CD4-positive, alpha-beta T cell treated with Interleukin-12 subunit alpha and Interleukin-12 subunit beta, for 1 hour (primary cell): ENCODE results near the gene PPP2R2B.
A peak's percentile ranks its signal among the peaks of the same experiment; 100 is the strongest.

ENCODE experiments used
- DNase-seq: peaks from one replicate; pipeline ENCODE4 v3.0.0-alpha.2; 2020

Gene PPP2R2B

DNA sequence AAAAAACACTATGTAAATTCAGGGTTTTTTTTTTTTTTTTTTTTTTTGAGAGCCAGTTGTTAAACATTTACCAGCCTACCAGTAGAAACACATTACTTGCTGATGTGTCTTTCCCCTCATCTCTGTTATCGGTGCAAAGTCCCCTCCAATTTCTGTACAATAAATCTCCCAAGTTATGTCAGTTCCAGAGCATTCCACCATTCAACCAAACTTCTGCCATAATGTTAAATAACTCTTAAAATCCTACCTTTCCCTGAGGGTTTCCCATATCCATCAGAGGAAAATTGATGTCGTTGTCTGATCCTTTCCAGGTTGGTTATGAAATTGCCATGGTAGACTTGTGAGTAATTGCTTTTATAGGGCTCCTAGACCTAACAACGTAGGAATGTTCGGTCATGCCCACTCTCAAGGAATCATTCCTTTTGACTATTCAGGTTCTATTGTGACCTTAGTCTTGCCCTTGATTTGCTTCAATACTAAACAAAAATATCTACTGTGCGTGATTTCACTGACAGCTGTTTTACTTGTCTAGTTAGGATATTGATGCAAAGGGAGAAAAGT lies 5.6 kb upstream of the PPP2R2B start:
- no peak for DNase-seq

GRCh38 chr5:146883511-146883910 lies 5.0 kb upstream of the PPP2R2B start:
- no peak for DNase-seq

DNA sequence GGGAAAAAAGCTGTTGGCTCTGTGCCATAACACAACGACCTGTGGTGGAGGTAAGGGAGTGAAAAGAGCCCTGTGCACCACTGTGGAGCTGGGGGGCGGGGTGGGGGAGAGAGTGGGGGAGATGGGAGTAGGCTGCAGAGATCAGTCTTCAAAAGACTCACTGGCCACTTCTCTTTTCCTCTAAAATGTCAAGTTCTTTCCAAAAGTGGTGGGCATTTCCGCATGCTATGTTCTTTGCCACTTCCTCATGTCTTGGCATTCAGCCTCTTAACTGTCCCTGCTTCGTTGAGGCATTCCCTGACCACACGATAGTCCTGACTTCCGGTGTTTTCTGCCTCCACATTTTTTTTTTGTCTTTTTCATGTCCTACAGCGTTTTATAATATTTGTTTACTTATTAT lies 2.4 kb upstream of the PPP2R2B start:
- no peak for DNase-seq

DNA sequence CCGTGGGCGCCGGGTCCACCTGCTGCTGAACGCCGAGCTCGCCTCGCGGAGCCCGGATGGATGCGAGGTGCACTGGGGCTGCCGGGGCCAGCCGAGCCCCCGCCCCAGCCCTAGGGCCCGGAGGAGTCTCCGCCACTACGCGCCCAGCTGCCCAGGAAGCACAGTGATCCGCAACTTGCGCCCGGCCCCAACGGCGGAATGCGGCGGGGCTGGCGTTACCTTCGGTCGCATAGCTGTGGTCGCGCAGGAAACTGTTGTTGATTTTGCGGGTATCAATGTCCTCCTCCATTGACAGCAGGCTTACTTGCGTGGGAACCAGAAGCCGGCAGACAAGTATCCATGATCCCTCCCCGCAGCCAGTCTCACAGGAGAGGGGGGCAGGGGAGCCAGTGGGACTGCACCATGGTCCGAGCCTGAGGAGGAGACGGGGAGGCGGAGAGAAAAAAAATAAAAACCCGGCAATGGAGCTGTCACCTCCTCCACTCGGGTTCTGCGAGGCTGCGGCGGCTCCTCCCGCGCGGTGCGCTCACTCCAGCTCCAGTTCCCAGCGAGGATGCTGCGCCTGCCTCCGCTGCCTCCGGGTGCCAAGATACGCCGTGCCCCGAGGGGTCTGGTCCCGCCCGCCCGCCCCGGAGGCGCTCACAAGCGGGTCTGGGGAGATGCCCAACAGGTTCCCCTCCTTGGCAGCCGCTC lies 628 bp downstream of the PPP2R2B start:
- DNase-seq, result peak; percentile 23

DNA sequence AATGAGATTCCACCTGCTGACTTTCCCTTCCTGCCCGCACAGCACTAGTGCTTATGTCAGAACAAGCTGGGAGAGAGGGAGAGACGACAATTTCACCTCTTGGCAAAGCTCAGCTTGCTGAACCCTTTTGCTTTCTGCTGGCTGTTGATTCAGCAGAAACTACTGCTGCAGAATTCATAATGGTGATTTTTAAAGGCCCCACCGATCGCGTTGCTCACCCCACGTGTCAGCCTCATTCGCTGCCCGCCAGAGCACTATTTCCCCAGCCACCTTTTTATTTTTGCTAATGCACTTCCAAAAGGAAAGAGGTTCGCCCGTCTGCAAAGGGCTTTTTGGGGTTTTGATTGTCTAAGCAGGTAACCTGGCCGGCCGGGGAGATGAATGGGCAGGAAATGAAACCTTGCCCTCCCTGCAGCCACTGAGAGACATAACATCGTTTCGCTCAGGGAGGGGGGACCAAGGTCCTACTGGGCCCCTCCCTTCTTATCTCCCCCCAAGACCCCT lies 1.3 kb downstream of the PPP2R2B start:
- DNase-seq, result peak; percentile 2

DNA sequence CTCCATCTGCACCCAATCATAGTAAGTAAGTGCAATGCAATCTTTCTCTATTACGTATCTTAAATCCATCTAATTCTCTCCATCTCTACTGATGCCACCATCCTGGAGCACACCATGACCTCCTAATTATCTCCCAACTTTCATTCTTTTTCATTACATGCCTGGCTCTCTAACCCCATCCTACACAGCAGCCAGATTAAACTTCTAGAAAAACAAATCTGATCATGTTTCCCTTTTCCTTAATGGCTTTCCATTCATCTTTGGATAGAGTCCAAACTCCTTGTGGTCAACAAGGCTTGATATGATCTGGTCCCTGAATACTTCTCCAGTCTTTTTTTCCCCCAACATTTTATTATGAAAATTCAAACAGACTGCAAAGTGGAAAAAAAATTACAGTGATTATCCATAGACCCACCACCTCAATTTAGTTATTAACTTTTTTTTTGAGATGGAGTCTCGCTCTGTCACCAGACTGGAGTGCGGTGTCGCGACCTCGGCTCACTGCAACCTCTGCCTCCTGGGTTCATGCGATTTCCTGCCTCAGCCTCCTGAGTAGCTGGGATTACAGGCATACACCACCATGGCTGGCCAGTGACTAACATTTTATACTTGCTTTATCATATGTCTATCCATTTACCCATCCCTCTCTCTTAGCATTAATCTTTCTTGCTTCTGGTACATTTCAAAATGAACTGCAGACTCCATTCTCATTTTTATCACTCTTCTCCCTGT lies 5.2 kb downstream of the PPP2R2B start:
- no peak for DNase-seq

DNA sequence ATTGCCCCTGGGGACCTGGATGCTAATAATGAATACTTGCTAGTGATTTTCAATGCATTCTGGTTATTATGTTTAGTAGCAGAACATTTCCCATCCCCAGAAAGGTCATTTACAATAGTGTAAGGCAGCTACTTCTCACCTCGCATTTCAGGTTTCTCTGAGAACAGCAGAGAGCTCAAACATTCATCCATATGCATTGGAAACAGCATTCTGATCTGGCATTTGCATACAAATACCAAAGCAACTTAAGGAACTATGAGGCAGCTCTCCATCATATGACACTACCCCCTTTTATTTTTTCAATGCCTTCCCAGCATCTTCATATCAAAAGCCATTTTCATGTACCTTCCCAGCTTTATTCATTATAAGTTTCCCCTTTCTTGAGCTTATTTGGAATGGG lies 6.4 kb downstream of the PPP2R2B start:
- DNase-seq, result no peak

- DNase-seq, result no peak
These were observed 10.4 kb downstream of the PPP2R2B start for GRCh38 chr5:146867996-146868708.

GRCh38 chr5:146866263-146866662 lies 12.3 kb downstream of the PPP2R2B start:
- DNase-seq, result no peak

- DNase-seq, result no peak
These were observed 15.9 kb downstream of the PPP2R2B start for GRCh38 chr5:146862641-146863040.

DNA sequence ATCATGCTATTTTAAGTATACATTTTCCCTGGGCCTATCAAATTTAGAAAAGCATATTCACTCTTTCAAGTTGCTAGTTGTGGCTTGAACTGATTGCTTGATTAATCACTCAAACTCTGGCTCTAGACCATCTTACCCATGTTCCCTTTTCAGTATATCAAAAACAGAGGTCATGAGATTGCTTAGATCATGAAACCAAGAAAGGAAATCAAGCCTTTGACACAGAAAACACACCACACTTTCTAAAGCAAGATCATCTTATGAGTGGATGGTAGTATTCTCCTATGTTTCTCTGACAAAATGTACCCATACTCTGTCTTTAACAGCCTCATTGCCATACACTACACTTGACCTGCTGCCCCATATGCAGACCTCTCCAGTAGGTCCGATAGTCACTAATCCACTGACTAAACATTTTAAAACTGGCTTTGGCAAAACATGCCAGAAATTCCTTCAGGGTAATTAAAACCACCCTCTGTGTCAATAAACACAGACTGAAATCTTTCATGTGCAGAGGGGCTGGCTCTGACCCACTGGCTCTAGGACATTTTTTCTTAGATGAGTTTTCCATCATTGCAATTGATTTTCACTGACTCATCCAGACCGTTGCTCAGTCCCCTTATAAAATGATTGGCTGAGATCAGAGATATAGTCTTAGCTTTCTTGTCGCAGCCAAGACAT lies 18.2 kb downstream of the PPP2R2B start:
- no peak for DNase-seq

- no peak for DNase-seq
These were observed 26.5 kb downstream of the PPP2R2B start for GRCh38 chr5:146852089-146852488.

DNA sequence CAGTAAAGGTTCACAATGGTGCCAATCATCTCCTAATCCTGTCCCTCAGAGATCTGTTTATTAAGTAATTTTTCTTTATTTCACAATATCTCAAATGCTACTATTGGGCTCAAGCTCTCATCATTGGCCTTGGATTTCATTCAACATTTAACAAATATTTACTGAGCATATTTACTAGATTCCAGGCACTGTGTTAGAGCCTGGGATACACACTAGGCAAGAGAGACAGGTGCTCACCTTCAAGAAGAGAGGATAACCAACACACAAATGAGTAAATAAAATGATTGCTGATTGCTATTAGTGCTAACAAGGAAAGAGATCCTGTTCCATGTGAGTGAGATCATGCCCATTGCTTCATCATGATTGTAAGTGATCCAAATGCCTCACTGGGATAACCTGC lies 27.4 kb downstream of the PPP2R2B start:
- DNase-seq, result no peak

GRCh38 chr5:146849694-146850303 lies 28.8 kb downstream of the PPP2R2B start:
- DNase-seq, result no peak

DNA sequence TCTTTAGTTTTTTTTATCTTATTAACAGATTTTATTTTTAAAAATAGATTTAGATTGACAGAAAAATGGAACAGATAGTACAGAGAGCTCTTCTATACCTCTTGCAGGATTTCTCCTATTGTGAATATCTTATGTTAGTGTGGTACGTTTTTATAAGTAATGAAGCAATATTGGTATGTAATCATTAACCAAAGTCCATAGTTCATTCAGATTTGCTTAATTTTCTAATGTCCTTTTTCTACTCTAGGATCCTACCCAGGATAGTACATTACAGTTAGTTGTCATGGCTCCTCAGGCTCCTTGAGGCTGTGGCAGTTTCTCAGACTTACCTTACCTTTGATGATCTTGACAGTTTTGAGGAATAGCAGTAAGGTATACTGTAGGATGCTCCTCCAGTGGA lies 30.4 kb downstream of the PPP2R2B start:
- no peak for DNase-seq

- no peak for DNase-seq
These were observed 38.5 kb downstream of the PPP2R2B start for GRCh38 chr5:146840016-146840415.

DNA sequence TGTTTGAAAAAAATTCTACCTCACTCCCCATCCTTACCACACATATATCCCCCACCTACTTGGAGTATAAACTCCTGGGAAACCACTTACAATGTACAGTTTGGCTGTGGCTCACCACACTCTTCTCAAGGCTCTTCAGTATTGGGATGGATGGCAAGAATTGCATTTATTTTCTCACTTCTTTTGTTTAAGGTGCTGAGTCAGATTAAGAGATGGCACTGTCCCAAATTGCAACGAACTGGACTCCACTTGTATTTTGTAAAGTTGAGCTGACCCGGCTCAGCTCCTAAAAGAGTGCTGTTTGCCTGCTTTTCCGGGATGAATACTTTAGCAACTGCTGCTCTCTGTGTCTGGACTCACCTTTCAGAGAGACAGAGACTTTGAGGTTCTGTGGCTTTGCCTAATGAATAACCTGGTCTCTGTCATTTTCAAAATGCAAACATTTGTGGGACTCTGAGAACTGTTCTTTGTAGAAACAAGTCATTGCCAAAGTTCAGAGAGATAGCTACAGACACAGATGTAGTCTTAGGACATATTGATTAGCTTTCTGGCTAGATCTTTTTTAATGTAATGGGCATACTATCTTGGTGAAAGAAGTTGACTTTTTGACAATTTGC lies 42.2 kb downstream of the PPP2R2B start:
- no peak for DNase-seq

GRCh38 chr5:146832985-146833732 lies 45.4 kb downstream of the PPP2R2B start:
- no peak for DNase-seq

- no peak for DNase-seq
These were observed 50.2 kb downstream of the PPP2R2B start for GRCh38 chr5:146828385-146828784.

- DNase-seq, result no peak
These were observed 50.7 kb downstream of the PPP2R2B start for GRCh38 chr5:146827901-146828300.

DNA sequence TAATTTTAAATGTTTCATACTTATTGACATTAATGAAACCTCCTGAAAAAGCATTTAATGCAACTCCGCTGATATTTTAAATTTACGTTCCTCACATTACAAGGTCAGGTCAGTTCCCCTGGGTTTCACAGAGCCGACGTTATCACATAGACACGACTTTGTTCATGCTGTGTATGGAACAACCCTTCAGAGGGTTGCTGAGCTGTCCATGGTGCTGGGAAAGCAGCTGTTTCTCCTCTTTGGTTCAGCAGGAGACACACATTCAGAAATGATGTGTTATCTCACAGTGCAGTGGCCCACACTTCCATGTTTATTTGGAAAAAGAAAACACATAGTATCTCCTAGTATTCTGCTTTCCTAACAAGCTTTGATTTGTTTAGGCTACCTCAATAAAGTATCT lies 53.5 kb downstream of the PPP2R2B start:
- DNase-seq, result no peak
